Kidney (tissue), 14 donors: ENCODE measurements around the gene ALMS1. TPM values are rescaled to one million over a fixed set of nuclear protein-coding genes. Genes with fewer than 3 reads are reported as not detected.
"Not testable (repeated sequence)": the region's sequence is repeated elsewhere in the genome, so short reads cannot be mapped to it uniquely, and the experiment has no call there.

Source experiments
- DNase-seq, 5 donors: peaks; one replicate each; pipeline ENCODE4 v3.0.0-alpha.2; 2013 to 2020
- FAIRE-seq: peaks from 2 replicates; lab custom pipeline; 2012; peaks lifted over from hg19 to GRCh38; lab: Jason Lieb, UNC
- H3K27ac ChIP-seq, 2 donors: one replicate each; pipeline ENCODE4 v1.7.0; 2013; ENCODE audit warnings: low read depth in 2 of 2, low read length in 2 of 2, inconsistent platforms in 1 of 2
- H3K27me3 ChIP-seq: one replicate; pipeline ENCODE4 v1.7.1; 2013; ENCODE audit warnings: low read length, inconsistent platforms; ENCODE audit not compliant: control insufficient read depth, insufficient read depth
- H3K36me3 ChIP-seq, 3 donors: one replicate each; pipeline versions ENCODE4 v1.7.0 to v1.7.1; 2013; ENCODE audit warnings: low read length in 3 of 3, control low read depth in 1 of 3, inconsistent platforms in 1 of 3; ENCODE audit not compliant: insufficient read depth in 3 of 3, control insufficient read depth in 2 of 3
- H3K4me1 ChIP-seq, 3 donors: one replicate each; pipeline versions ENCODE4 v1.7.0 to v1.7.1; 2013; ENCODE audit warnings: low read length in 3 of 3, inconsistent platforms in 1 of 3, low read depth in 1 of 3; ENCODE audit not compliant: control insufficient read depth in 2 of 3, insufficient read depth in 2 of 3
- H3K4me3 ChIP-seq, 3 donors: one replicate each; pipeline versions ENCODE4 v1.7.0 to v1.8.1; 2013; ENCODE audit warnings: low read length in 3 of 3, control low read depth in 1 of 3, inconsistent platforms in 1 of 3
- H3K9ac ChIP-seq, 3 donors: one replicate each; pipeline versions ENCODE4 v1.7.0 to v1.7.1; 2013; ENCODE audit warnings: low read length in 3 of 3, control low read depth in 1 of 3, inconsistent platforms in 1 of 3
- H3K9me3 ChIP-seq, 3 donors: one replicate each; pipeline versions ENCODE4 v1.7.0 to v1.7.1; 2013; ENCODE audit warnings: low read length in 3 of 3, control low read depth in 1 of 3, inconsistent platforms in 1 of 3; ENCODE audit not compliant: control insufficient read depth in 2 of 3, insufficient read depth in 1 of 3
- CTCF ChIP-seq: IDR thresholded peaks from 3 replicates; pipeline ENCODE4 v1.5.1; 2012; ENCODE audit warnings: mild to moderate bottlenecking, moderate library complexity, borderline replicate concordance; ENCODE audit not compliant: insufficient read depth; ENCODE audit errors: extremely low read depth
- intact Hi-C: fragments of 100-400 bp; cut with DNase I; formaldehyde crosslinking; loops from one replicate; pipeline ENCODE4 v1.11.1; 2022
- polyA plus RNA-seq: library from polyadenylated mRNA; stranded (reverse); fragments of 350-450 nt; fragmentation: Illumina TruSeq; extraction: RNeasy Lipid Tissue Mini Kit (QIAGEN cat#74804); gene quantifications from one replicate; pipeline ENCODE4 v1.2.3, GENCODE V29; 2014; ENCODE audit warnings: low read depth, low replicate concordance; ENCODE audit not compliant: insufficient read depth
- total RNA-seq: library from RNA; stranded (reverse); fragmentation: NEBNext Ultra II Directional; extraction: Animal tissue kit (Norgen Biotek cat#: 25700); gene quantifications from one replicate; pipeline ENCODE4 v1.2.1, GENCODE V29; 2021
- donor health status: control.
- donor health status: control.
- donor health status: control.
- donor health status: control.
- donor health status: control.
- donor health status: DM: yes; HTN: yes; CAD: no.
- donor health status: Normal renal cell carcinoma (clear cell type).

Gene ALMS1
- total and polyA plus RNA-seq, 2 donors from 2014 or later = 9.2 to 26.2 TPM

DNA sequence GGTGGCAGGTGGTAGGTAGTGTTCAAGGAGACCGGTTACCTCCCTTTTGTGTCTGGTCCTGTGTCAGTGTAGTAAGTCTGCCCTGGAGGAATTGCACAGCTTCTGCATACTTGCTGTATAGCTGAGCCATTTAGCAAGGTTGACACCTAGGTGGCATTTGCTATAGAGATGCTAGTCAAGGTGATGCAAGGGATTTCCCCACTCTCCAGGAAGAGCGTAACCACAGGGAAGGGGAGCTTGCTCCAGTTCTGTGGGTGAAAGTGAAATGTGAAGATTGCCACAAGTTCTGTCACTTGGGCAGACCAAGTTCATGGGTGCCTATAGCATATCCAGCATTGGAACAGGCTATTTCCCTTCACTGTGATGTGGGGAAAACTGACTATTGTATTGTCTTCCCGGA, 228.5 kb downstream of the ALMS1 start:
- no peak for FAIRE-seq
- TF ChIP-seq CTCF = no peak
- intact Hi-C loops = no loop called here

GRCh38 chr2:73614997-73615396, 229.4 kb downstream of the ALMS1 start:
- H3K27me3 ChIP-seq = no peaks in the 10 kb centered on the region
- H3K9ac ChIP-seq = no peak overlapping the region
- H3K9me3 ChIP-seq = no peaks in the 10 kb centered on the region
- H3K36me3 ChIP-seq = no peaks in the 10 kb centered on the region
- no peaks in the 10 kb centered on the region for H3K4me1 ChIP-seq
- TF ChIP-seq CTCF = no peak
- intact Hi-C loops = no loop called here
- DNase-seq (no peak), FAIRE-seq (no peak)
- H3K27ac ChIP-seq = no peak overlapping the region
- no peak overlapping the region for H3K4me3 ChIP-seq

More for the DNA sequence above, 228.5 kb downstream of the ALMS1 start:
- Histone ChIP-seq H3K9me3 (no peaks in the 10 kb centered on the region), H3K27me3 (no peaks in the 10 kb centered on the region), H3K4me3 (no peak overlapping the region), H3K27ac (no peak overlapping the region), H3K4me1 (no peaks in the 10 kb centered on the region), H3K9ac (no peak overlapping the region), H3K36me3 (no peaks in the 10 kb centered on the region)
- no peak for DNase-seq

GRCh38 chr2:73619925-73620324, 234.3 kb downstream of the ALMS1 start:
- H3K4me1 ChIP-seq, H3K27ac ChIP-seq, DNase-seq, H3K9ac ChIP-seq, H3K27me3 ChIP-seq, intact Hi-C loops, FAIRE-seq, H3K36me3 ChIP-seq, H3K4me3 ChIP-seq, H3K9me3 ChIP-seq: not testable (repeated sequence)

DNA sequence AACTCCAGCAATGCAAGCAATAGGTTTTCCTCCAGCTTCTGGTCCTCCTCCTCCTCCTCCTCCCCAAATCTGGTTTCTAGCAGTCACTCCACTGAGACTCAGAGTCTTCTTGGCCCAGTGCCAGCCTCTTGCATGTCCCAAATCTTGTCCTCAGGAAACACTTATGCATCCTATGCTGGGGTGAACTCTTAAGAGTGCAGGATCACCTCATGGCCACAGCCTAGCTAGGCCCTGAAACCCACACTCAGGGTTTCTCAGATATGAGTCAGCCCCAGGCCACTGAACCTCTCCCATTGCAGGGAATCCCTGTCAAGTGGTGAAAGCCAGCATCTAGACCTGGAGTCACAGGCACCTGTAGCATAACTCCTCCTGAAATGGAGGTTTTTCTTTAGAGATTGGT, 238.4 kb downstream of the ALMS1 start:
- FAIRE-seq, H3K9me3 ChIP-seq, DNase-seq, intact Hi-C loops, H3K36me3 ChIP-seq, H3K4me1 ChIP-seq, H3K9ac ChIP-seq, H3K4me3 ChIP-seq, H3K27me3 ChIP-seq, H3K27ac ChIP-seq: not testable (repeated sequence)

- FAIRE-seq, H3K9me3 ChIP-seq, H3K4me3 ChIP-seq, H3K27me3 ChIP-seq, H3K36me3 ChIP-seq, H3K27ac ChIP-seq, H3K4me1 ChIP-seq, DNase-seq, intact Hi-C loops, H3K9ac ChIP-seq: not testable (repeated sequence)
Observed at GRCh38 chr2:73624625-73625024, 239.0 kb downstream of the ALMS1 start.

DNA sequence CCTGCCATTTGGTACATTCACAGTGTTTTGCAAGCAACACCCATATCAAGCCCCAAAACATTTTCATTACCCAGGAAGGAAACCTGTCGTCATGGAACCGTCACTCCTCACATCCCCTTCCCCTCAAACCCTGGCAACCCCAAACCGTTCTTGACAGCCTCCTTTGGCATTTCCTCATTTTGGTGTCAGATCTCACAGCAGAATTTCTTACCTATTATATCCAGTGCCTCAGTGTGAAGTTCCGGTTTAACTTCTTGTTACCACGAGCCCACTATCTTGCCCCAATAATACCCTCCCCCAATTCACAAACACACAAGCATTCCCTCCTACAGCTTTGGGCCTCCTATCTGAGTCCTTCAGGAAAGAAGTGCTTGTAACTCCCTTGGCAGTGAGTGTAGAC, 240.6 kb downstream of the ALMS1 start:
- DNase-seq, H3K4me1 ChIP-seq, H3K36me3 ChIP-seq, FAIRE-seq, H3K27me3 ChIP-seq, H3K4me3 ChIP-seq, intact Hi-C loops, H3K9me3 ChIP-seq, H3K9ac ChIP-seq: not testable (repeated sequence)
- peak overlapping the region; percentile 37 to 84 for H3K27ac ChIP-seq

- H3K27ac ChIP-seq, H3K9ac ChIP-seq, H3K27me3 ChIP-seq, intact Hi-C loops, FAIRE-seq, DNase-seq, H3K36me3 ChIP-seq, H3K9me3 ChIP-seq, H3K4me1 ChIP-seq, H3K4me3 ChIP-seq: not testable (repeated sequence)
Observed at GRCh38 chr2:73628493-73628892, 242.9 kb downstream of the ALMS1 start.
